Subcutaneous abdominal adipose tissue (tissue), 5 donors: ENCODE measurements around the gene ERC1.
A peak's percentile ranks its signal among the peaks of the same experiment; 100 is the strongest.
"Not testable (repeated sequence)": the region's sequence is repeated elsewhere in the genome, so short reads cannot be mapped to it uniquely, and the experiment has no call there.

Experiments
- H3K27ac ChIP-seq: one replicate; pipeline ENCODE4 v1.7.0; 2013; ENCODE audit warnings: low read depth, mild to moderate bottlenecking, inconsistent platforms, low read length, moderate library complexity
- H3K27me3 ChIP-seq, 5 donors: one replicate each; pipeline ENCODE4 v1.7.0; 2013; ENCODE audit warnings: low read length in 5 of 5, inconsistent platforms in 1 of 5; ENCODE audit not compliant: control insufficient read depth in 5 of 5, insufficient read depth in 4 of 5
- H3K36me3 ChIP-seq, 5 donors: one replicate each; pipeline ENCODE4 v1.7.0; 2013; ENCODE audit warnings: low read length in 5 of 5; ENCODE audit not compliant: control insufficient read depth in 5 of 5, insufficient read depth in 5 of 5
- H3K4me1 ChIP-seq, 5 donors: one replicate each; pipeline ENCODE4 v1.7.0; 2013; ENCODE audit warnings: low read length in 5 of 5, mild to moderate bottlenecking in 3 of 5, moderate library complexity in 1 of 5; ENCODE audit not compliant: control insufficient read depth in 5 of 5, insufficient read depth in 5 of 5
- H3K4me3 ChIP-seq, 5 donors: one replicate each; pipeline ENCODE4 v1.7.0; 2013; ENCODE audit warnings: low read length in 5 of 5, low read depth in 1 of 5
- H3K9ac ChIP-seq, 5 donors: one replicate each; pipeline ENCODE4 v1.7.0; 2013; ENCODE audit warnings: low read length in 5 of 5, mild to moderate bottlenecking in 4 of 5, moderate library complexity in 3 of 5
- H3K9me3 ChIP-seq, 5 donors: one replicate each; pipeline ENCODE4 v1.7.0; 2013; ENCODE audit warnings: low read length in 5 of 5; ENCODE audit not compliant: control insufficient read depth in 5 of 5
- donor health status: healthy.
- donor health status: healthy.
- donor health status: healthy.
- donor health status: healthy.
- donor health status: healthy.

ERC1 gene

GRCh38 chr12:997505-997904, 6.5 kb downstream of the ERC1 start:
- Histone ChIP-seq H3K9ac (no peak overlapping the region), H3K27me3 (no peaks in the 10 kb centered on the region), H3K4me1 (peaks cover 0 to 7% (median 6%) of the 10 kb centered on the region in 5 donors), H3K36me3 (peaks cover 0 to 3% (median 0%) of the 10 kb centered on the region in 5 donors), H3K9me3 (no peaks in the 10 kb centered on the region), H3K4me3 (no peak overlapping the region), H3K27ac (no peak overlapping the region)

DNA sequence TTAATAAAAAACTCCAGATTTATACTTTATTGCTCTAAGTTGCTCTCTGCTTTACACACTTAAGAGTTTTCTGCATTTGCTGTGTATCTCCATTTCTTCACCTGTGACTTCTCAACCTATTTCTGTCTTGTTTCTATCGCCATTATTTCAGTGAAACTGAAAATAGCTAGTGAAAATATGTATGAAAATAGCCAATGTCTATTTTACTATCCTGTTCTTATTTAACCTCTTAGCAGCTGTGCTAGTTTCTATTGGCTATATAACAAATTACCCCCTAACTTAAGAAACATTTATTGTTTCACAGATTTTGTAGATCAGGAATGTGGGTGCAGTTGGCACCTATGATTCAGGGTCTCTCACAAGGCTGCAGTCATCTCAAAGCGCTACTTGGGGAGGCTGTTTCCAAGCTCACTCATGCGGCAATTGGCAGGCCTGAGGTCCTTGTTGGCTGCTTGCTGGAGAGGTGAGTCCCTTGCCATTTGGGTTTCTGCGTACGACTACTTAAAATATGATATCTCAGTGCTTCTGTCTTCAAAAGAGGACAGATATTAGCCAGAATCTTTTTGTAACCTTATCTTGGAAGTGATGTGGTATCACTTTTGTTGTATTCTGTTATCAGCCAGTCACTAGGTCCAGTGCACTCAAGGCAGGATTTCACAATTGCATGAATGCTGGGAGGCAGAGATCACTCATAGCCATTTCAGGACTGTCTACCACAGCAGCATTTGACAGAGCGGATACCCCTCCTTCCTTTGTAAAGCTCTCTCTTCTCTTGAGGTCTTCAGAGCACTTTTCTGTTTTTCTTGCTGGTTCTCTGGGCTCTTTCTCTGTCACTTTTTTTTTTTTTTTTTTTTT, 7.2 kb downstream of the ERC1 start:
- Histone ChIP-seq H3K4me1 (peaks cover 0 to 4% (median 1%) of the 10 kb centered on the region in 5 donors), H3K9me3 (no peaks in the 10 kb centered on the region), H3K27me3 (no peaks in the 10 kb centered on the region), H3K27ac (no peak overlapping the region), H3K9ac (no peak overlapping the region), H3K36me3 (peaks cover 0 to 3% (median 0%) of the 10 kb centered on the region in 5 donors), H3K4me3 (no peak overlapping the region)

GRCh38 chr12:999736-1000135, 8.7 kb downstream of the ERC1 start:
- H3K27ac ChIP-seq, H3K9me3 ChIP-seq, H3K27me3 ChIP-seq, H3K36me3 ChIP-seq, H3K9ac ChIP-seq, H3K4me3 ChIP-seq: not testable (repeated sequence)
- peaks cover 5 to 12% (median 11%) of the 10 kb centered on the region in 5 donors for H3K4me1 ChIP-seq

GRCh38 chr12:1001507-1001906, 10.5 kb downstream of the ERC1 start:
- H3K4me1 ChIP-seq, result peaks cover 5 to 12% (median 11%) of the 10 kb centered on the region in 5 donors
- peaks cover 0 to 3% (median 0%) of the 10 kb centered on the region in 5 donors for H3K36me3 ChIP-seq
- H3K27ac ChIP-seq, result no peak overlapping the region
- H3K27me3 ChIP-seq, result no peaks in the 10 kb centered on the region
- H3K9ac ChIP-seq, result no peak overlapping the region
- H3K9me3 ChIP-seq, result no peaks in the 10 kb centered on the region
- H3K4me3 ChIP-seq, result no peak overlapping the region

GRCh38 chr12:1003600-1004271, 12.7 kb downstream of the ERC1 start:
- peaks cover 5 to 11% (median 9%) of the 10 kb centered on the region in 5 donors for H3K4me1 ChIP-seq
- H3K36me3 ChIP-seq, result peaks cover 0 to 3% (median 0%) of the 10 kb centered on the region in 5 donors
- H3K4me3 ChIP-seq, result no peak overlapping the region
- H3K9ac ChIP-seq, result no peak overlapping the region
- peak overlapping the region; percentile 28 for H3K27ac ChIP-seq
- no peaks in the 10 kb centered on the region for H3K27me3 ChIP-seq
- no peaks in the 10 kb centered on the region for H3K9me3 ChIP-seq

DNA sequence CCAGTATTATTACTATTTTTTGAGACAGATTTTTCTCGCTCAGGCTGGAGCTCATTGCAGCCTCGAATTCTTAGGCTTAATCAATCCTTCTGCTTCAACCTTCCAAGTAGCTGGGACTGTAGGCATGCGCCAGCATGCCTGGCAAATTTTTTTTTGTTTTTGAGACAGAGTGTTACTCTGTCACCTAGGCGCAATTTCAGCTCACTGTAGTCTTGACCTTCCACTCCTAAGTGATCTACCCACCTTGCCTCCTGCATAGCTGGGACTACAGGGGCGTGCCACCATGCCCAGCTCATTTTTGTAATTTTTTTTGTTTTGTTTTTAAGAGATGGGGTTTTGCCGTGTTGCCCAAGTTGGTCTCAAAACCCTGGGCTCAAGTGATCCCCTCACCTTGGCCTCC, 15.2 kb downstream of the ERC1 start:
- Histone ChIP-seq H3K4me3 (no peak overlapping the region), H3K9me3 (no peaks in the 10 kb centered on the region), H3K36me3 (peaks cover 0 to 3% (median 0%) of the 10 kb centered on the region in 5 donors), H3K27me3 (no peaks in the 10 kb centered on the region), H3K4me1 (peaks cover 5 to 11% (median 9%) of the 10 kb centered on the region in 5 donors), H3K27ac (no peak overlapping the region), H3K9ac (no peak overlapping the region)

GRCh38 chr12:1007276-1007675, 16.3 kb downstream of the ERC1 start:
- no peak overlapping the region for H3K27ac ChIP-seq
- no peaks in the 10 kb centered on the region for H3K27me3 ChIP-seq
- H3K4me1 ChIP-seq, result peaks cover 5 to 11% (median 9%) of the 10 kb centered on the region in 5 donors

GRCh38 chr12:1007994-1008393, 17.0 kb downstream of the ERC1 start:
- Histone ChIP-seq H3K4me3 (no peak overlapping the region), H3K27ac (no peak overlapping the region), H3K36me3 (no peaks in the 10 kb centered on the region)

More at GRCh38 chr12:1007276-1007675, 16.3 kb downstream of the ERC1 start:
- Histone ChIP-seq H3K9ac (no peak overlapping the region), H3K36me3 (no peaks in the 10 kb centered on the region), H3K9me3 (no peaks in the 10 kb centered on the region), H3K4me3 (no peak overlapping the region)

GRCh38 chr12:1011091-1011490, 20.1 kb downstream of the ERC1 start:
- Histone ChIP-seq H3K27ac (no peak overlapping the region), H3K36me3 (no peaks in the 10 kb centered on the region), H3K4me1 (no peaks in the 10 kb centered on the region), H3K9me3 (no peaks in the 10 kb centered on the region), H3K27me3 (no peaks in the 10 kb centered on the region), H3K4me3 (no peak overlapping the region), H3K9ac (no peak overlapping the region)

More at GRCh38 chr12:1007994-1008393, 17.0 kb downstream of the ERC1 start:
- Histone ChIP-seq H3K4me1 (peaks cover 5 to 11% (median 9%) of the 10 kb centered on the region in 5 donors), H3K9me3 (no peaks in the 10 kb centered on the region), H3K9ac (no peak overlapping the region), H3K27me3 (no peaks in the 10 kb centered on the region)
